Left lung (tissue), 10 donors: ENCODE data around the gene PRR5. TPM values are rescaled to one million over a fixed set of nuclear protein-coding genes. Genes with fewer than 3 reads are reported as not detected.
A peak's percentile ranks its signal among the peaks of the same experiment; 100 is the strongest.

Experiments
- ATAC-seq: fragments of 200-7000 bp; cut with Tn5 transposase; one replicate; pipeline ENCODE4 v1.9.1; 2020; ENCODE audit warnings: moderate library complexity
- DNase-seq, 4 donors: peaks; one replicate each; pipeline ENCODE4 v3.0.0-alpha.2; 2013 to 2020
- H3K27ac ChIP-seq, 2 donors: fragments of 200-600 bp; sonication (generic) in 1 of 2; one replicate each; pipeline versions ENCODE4 v1.5.0 to v1.8.0; 2020 to 2021
- H3K27me3 ChIP-seq, 2 donors: fragments of 200-600 bp; sonication (generic) in 1 of 2; one replicate each; pipeline versions ENCODE4 v1.5.0 to v1.8.0; 2020 to 2021
- H3K36me3 ChIP-seq, 2 donors: fragments of 200-600 bp; sonication (generic) in 1 of 2; one replicate each; pipeline versions ENCODE4 v1.5.0 to v1.8.0; 2020 to 2021
- H3K4me1 ChIP-seq, 2 donors: fragments of 200-600 bp; one replicate each; pipeline ENCODE4 v1.8.0; 2021
- H3K4me3 ChIP-seq, 2 donors: fragments of 200-600 bp; sonication (generic) in 1 of 2; one replicate each; pipeline versions ENCODE4 v1.5.0 to v1.8.0; 2020 to 2021; ENCODE audit warnings: mild to moderate bottlenecking in 1 of 2
- H3K9me3 ChIP-seq, 2 donors: fragments of 200-600 bp; sonication (generic) in 1 of 2; one replicate each; pipeline versions ENCODE4 v1.5.0 to v1.8.0; 2020 to 2021
- intact Hi-C, 2 donors: fragments of 100-400 bp; cut with DNase I; formaldehyde crosslinking; loops; one replicate each; pipeline versions ENCODE4 v1.11.2 to v1.14.2; 2022
- polyA plus RNA-seq, 6 donors: library from polyadenylated mRNA; unstranded; fragments of 120-200 nt; gene quantifications; one replicate each; pipeline ENCODE4 v1.2.1, GENCODE V29; 2013; ENCODE audit not compliant: insufficient read length in 6 of 6
- total RNA-seq, 2 donors: library from RNA; stranded (reverse); fragmentation: NEBNext Ultra II Directional; extraction: Animal tissue kit (Norgen Biotek cat#: 25700); gene quantifications; one replicate each; pipeline ENCODE4 v1.2.1, GENCODE V29; 2021
- TF ChIP-seq, protein P1 (sequence below), 2 donors: fragments of 200-600 bp; sonication (generic) in 1 of 2; IDR thresholded peaks; one replicate each; pipeline versions ENCODE4 v1.5.0 to v1.8.0; 2021; ENCODE audit warnings: antibody characterized with exemption in 2 of 2
- donor health status: DM: no; HTN: yes; CAD: no.
- donor health status: DM: no; HTN: no; CAD: no.

Gene PRR5
- total and polyA plus RNA-seq, 8 donors = 7.1 to 24.6 (median 20.0) TPM

- Histone ChIP-seq H3K27ac (no peak overlapping the region), H3K27me3 (no peaks in the 10 kb centered on the region), H3K4me3 (no peak overlapping the region), H3K9me3 (no peaks in the 10 kb centered on the region), H3K36me3 (peaks cover 0 to 13% of the 10 kb centered on the region in 2 donors), H3K4me1 (peaks cover 9 to 24% of the 10 kb centered on the region in 2 donors)
- ATAC-seq (no peak), DNase-seq (peak in 1 of 4 donors; percentile 73)
- intact Hi-C loops = no loop called here
- TF ChIP-seq, protein P1, sequence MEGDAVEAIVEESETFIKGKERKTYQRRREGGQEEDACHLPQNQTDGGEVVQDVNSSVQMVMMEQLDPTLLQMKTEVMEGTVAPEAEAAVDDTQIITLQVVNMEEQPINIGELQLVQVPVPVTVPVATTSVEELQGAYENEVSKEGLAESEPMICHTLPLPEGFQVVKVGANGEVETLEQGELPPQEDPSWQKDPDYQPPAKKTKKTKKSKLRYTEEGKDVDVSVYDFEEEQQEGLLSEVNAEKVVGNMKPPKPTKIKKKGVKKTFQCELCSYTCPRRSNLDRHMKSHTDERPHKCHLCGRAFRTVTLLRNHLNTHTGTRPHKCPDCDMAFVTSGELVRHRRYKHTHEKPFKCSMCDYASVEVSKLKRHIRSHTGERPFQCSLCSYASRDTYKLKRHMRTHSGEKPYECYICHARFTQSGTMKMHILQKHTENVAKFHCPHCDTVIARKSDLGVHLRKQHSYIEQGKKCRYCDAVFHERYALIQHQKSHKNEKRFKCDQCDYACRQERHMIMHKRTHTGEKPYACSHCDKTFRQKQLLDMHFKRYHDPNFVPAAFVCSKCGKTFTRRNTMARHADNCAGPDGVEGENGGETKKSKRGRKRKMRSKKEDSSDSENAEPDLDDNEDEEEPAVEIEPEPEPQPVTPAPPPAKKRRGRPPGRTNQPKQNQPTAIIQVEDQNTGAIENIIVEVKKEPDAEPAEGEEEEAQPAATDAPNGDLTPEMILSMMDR (IDR thresholded peaks at IDR 0.05) = no peak
Measured at GRCh38 chr22:44727148-44727547, 25.1 kb downstream of the PRR5 start.

GRCh38 chr22:44727709-44728108, 25.7 kb downstream of the PRR5 start:
- DNase-seq = peak in 1 of 4 donors; percentile 43
- Histone ChIP-seq H3K27me3 (no peaks in the 10 kb centered on the region), H3K27ac (no peak overlapping the region), H3K4me3 (no peak overlapping the region), H3K36me3 (peaks cover 0 to 13% of the 10 kb centered on the region in 2 donors), H3K9me3 (no peaks in the 10 kb centered on the region), H3K4me1 (peaks cover 9 to 24% of the 10 kb centered on the region in 2 donors)
- ATAC-seq = no peak
- TF ChIP-seq, protein P1 (IDR thresholded peaks at IDR 0.05) = no peak
- intact Hi-C loops = no loop called here

DNA sequence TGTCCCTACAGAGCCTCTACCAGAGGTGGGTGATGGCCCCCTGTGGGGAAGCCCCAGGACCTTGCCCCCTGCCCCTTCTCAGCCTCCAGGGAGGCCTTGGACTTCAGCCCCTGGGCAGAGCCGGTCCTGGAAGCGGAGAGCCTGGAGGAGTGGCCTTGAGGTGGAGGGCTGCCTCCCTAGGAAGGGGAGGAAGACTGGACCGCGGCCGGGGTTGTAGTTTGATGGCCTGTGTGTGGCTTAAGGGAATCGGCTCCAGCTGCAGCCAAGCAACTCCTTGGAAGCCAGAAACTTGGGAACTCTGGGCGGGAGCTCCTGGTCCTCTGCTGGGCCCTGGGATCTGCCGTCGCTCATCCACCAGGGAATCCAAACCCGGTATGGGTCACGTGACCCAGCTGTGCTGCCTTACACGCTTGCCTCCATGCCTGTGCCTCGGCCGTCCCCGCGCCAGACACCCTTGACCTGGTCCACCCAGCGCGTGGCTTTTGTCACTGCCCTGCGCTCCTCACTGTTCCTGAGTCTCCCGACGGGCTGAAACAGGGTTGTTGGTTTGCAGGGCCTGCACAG, 26.8 kb downstream of the PRR5 start:
- Histone ChIP-seq H3K36me3 (peaks cover 0 to 13% of the 10 kb centered on the region in 2 donors), H3K27me3 (no peaks in the 10 kb centered on the region), H3K4me1 (peaks cover 9 to 24% of the 10 kb centered on the region in 2 donors), H3K9me3 (no peaks in the 10 kb centered on the region), H3K27ac (peak overlapping the region in 1 of 2 donors; percentile 44), H3K4me3 (no peak overlapping the region)
- intact Hi-C loops = no loop called here
- peak; percentile 7 for ATAC-seq
- peak in 1 of 4 donors; percentile 65 for DNase-seq
- TF ChIP-seq, protein P1 (IDR thresholded peaks at IDR 0.05) = no peak

DNA sequence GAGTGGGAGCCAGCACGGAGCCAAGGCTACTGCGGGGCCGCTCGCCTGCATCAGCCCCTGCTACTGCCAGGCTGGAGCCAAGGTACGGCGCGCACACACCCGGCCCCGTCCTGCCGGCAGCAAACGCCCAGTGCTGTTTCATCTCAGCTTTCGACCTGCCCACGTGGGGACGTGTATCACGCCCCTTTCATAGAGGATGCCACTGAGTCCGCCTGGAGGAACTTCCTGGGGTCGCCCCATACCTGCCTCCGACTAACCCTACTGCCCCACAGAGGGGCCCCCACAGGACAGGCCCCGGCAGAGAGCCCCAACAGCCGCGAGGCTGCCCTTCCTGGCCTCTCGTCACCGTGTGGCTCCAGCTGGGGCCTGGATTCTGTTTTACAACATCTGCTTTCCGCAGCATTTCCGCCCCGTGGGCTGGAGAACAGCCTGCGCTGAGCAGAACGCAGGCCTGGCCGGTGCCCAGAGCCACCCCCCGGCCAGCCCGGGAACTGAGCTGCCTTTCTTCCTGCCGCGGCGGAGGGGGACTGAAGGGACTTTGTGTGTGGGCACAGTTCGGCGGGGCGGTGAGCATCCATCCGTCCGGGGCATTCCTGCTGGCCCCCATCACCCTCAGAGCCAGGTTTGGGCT, 27.5 kb downstream of the PRR5 start:
- TF ChIP-seq, protein P1 (IDR thresholded peaks at IDR 0.05) = no peak
- ATAC-seq = peak; percentile 61

DNA sequence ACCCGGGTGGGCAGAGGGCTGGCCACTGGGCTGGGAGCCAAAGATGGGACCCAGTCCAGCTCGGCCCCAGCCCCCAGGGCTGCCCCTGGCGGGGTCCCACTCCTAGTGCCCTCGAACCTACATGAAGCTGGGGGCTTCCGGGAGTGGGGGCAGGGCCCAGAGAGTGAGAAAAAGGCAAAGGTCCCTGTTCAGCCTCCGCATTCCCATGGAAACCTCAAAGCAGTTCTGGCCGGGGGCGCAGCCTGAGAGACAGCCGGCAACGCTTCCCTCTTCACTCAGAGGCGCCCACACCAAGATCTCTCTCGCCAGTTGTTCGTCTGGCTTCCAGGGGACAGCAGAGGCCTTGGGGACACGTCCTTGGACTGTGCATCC, 28.0 kb downstream of the PRR5 start:
- Histone ChIP-seq H3K36me3 (peaks cover 0 to 13% of the 10 kb centered on the region in 2 donors), H3K4me3 (no peak overlapping the region), H3K4me1 (peaks cover 9 to 24% of the 10 kb centered on the region in 2 donors), H3K27ac (no peak overlapping the region), H3K9me3 (no peaks in the 10 kb centered on the region), H3K27me3 (no peaks in the 10 kb centered on the region)
- TF ChIP-seq, protein P1 (IDR thresholded peaks at IDR 0.05) = no peak
- DNase-seq (peak in 2 of 4 donors; percentile 58 to 64), ATAC-seq (peak; percentile 3)
- intact Hi-C loops = no loop called here

More for the DNA sequence above, 27.5 kb downstream of the PRR5 start:
- intact Hi-C loops = no loop called here
- Histone ChIP-seq H3K9me3 (no peaks in the 10 kb centered on the region), H3K4me1 (peaks cover 9 to 24% of the 10 kb centered on the region in 2 donors), H3K4me3 (no peak overlapping the region), H3K27me3 (no peaks in the 10 kb centered on the region), H3K27ac (peak overlapping the region in 1 of 2 donors; percentile 44), H3K36me3 (peaks cover 0 to 13% of the 10 kb centered on the region in 2 donors)
- DNase-seq = peak; percentile 60 to 92 (median 84)
